ENCODE results near the gene AEBP1. TPM values are rescaled to one million over a fixed set of nuclear protein-coding genes. Genes with fewer than 3 reads are reported as not detected.

AEBP1 gene
- total RNA-seq, 2 experiments from 2014 or later, result 29.1 to 30.4 TPM

- no peaks in the 10 kb centered on the region for H3K27me3 Mint-ChIP-seq
- DNase-seq (no peak), ATAC-seq (no peak)
- no peaks in the 10 kb centered on the region for H3K9me3 Mint-ChIP-seq
- CTCF ChIA-PET, result no interaction called here
- H3K36me3 Mint-ChIP-seq (ENCODE audit: low read depth), result no peaks in the 10 kb centered on the region
- POLR2A ChIA-PET, result no interaction called here
- H3K4me3 Mint-ChIP-seq, result no peak overlapping the region
- intact Hi-C loops (cut with micrococcal nuclease), result no loop called here
- no peak for TF ChIP-seq CTCF (IDR thresholded peaks at IDR 0.05)
- H3K4me1 Mint-ChIP-seq (ENCODE audit: low read depth), result no peaks in the 10 kb centered on the region
- no peak overlapping the region for H3K27ac Mint-ChIP-seq
These were observed 35.3 kb downstream of the AEBP1 start for GRCh38 chr7:44139311-44140010.

DNA sequence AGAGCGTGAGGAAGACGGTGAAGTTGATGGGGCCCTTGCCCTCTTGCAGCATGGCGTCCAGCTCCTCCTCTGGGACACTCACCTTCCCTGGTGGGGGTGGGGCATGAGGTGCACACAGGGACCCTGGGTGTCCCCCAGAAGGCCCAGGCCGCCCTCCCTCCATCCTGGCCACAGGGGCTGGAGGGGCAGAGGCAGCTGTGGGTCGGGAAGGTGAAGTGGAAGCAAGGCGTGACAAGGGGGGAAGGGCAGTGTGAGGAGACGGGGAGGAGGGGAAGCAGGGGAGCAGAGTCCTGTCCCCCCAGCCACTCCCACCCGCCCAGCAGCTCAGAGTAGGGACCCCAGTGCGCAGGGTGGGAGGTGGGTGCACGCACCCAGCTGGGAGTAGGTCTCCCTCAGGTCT, 36.2 kb downstream of the AEBP1 start:
- no peak for ATAC-seq
- DNase-seq, result no peak
- TF ChIP-seq CTCF (IDR thresholded peaks at IDR 0.05), result no peak
- Mint-ChIP-seq H3K4me1 (ENCODE audit: low read depth) (peaks cover 4% of the 10 kb centered on the region), H3K36me3 (ENCODE audit: low read depth) (no peaks in the 10 kb centered on the region), H3K27ac (no peak overlapping the region), H3K27me3 (no peaks in the 10 kb centered on the region), H3K4me3 (no peak overlapping the region), H3K9me3 (no peaks in the 10 kb centered on the region)
- ChIA-PET POLR2A (no interaction called here), CTCF (no interaction called here)
- intact Hi-C loops (cut with micrococcal nuclease), result no loop called here

DNA sequence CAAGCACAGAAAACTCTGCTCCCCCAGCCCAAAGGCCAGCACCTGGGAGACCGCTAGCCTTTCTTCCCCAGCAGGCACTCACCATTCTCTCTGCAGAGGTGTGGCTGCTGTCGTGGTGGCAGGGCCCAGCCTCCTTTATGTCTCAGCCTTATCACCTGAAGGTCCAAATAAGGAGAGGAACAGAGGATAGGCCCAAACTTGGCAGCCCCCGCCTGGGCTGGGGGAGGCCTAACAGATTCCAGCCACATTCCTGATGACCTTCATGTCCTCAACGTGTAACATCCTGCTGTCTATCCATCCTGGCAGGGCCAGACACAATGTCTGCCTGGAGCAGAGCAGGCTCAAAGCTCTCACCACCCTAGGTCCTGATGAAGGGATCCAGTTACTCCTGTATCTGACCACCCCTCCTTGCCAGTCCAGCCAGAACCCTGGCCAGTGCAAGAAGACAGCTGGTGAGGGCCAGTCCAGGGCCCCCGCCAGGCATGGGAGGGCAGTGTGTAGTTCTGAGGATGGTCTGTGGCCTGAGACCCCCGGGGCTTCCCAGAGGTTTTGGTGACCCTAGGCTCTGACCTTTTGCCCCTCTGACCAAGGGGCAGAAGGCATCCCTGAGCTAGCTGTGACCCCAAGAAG, 37.2 kb downstream of the AEBP1 start, which contains the start of gene MYL7:
TSS of gene MYL7 (minus strand) at position 112 of the 630 bp plus-strand sequence. CDS start at position 85, 27 bp downstream.
- no peak for TF ChIP-seq CTCF (IDR thresholded peaks at IDR 0.05)
- Mint-ChIP-seq H3K36me3 (ENCODE audit: low read depth) (no peaks in the 10 kb centered on the region), H3K27me3 (no peaks in the 10 kb centered on the region), H3K4me1 (ENCODE audit: low read depth) (peaks cover 7% of the 10 kb centered on the region), H3K27ac (no peak within 1 kb of the TSS), H3K9me3 (no peaks in the 10 kb centered on the region), H3K4me3 (no peak within 1 kb of the TSS)
- no peak for ATAC-seq
- intact Hi-C loops (cut with micrococcal nuclease), result no loop called here
- no peak for DNase-seq
- ChIA-PET POLR2A (no interaction called here), CTCF (no interaction called here)

DNA sequence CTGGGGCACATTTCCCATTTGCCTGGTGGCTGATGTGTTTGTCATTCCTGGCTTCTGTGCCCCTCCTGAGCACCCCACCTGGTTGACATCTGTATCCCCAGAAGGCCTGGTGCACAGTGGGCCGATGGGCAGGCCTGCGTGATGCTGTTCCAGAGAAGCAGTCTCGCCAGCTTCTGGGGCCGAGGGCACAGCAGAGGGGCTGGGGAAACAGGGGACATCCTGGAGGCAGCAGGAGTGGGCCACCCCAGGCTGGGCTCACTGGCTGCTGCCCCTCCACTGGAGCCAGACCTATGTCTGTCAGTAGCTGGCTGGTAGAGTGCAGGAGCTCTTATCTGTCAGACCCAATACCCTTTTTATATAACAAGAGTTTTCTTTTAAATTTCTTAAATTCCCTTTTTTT, 37.9 kb downstream of the AEBP1 start:
- CTCF ChIA-PET, result no interaction called here
- Mint-ChIP-seq H3K27me3 (no peaks in the 10 kb centered on the region), H3K27ac (no peak overlapping the region), H3K4me1 (ENCODE audit: low read depth) (peaks cover 10% of the 10 kb centered on the region), H3K36me3 (ENCODE audit: low read depth) (no peaks in the 10 kb centered on the region), H3K4me3 (no peak overlapping the region), H3K9me3 (no peaks in the 10 kb centered on the region)
- DNase-seq (no peak), ATAC-seq (no peak)
- no peak for TF ChIP-seq CTCF (IDR thresholded peaks at IDR 0.05)
- intact Hi-C loops (cut with micrococcal nuclease), result no loop called here
- POLR2A ChIA-PET, result interaction anchor here (0.9 kb wide), 1 partner anchor 20 kb away, joined by 4 read pairs; no protein-coding TSS in a partner anchor

DNA sequence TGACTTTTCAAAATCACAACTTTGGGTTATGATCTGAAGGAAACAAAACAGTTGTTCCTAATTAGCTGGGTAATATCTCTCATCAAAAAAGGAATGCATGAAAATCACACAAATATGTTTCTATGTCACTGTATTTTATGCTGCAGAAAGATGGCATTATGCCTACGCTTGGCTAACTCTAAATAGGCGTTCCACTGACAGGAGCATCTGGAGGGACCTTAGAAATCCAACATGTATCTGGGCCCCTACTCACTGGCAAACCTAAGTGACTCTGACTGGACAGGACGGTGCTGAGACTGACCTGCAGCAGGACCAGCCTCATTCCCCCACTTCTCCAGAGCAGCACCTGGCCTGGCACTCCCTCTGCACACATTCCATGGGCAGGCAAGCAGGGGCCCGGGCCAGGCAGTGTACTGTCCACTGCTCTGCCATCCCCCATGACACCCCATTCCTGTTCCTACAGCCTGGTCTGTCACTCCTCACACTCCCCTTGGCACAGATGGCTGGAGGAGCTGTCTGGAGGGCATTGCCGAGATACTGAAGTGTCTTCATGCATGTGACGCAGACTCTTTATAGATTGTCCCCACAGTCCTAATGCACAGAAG, 39.6 kb downstream of the AEBP1 start:
- ChIA-PET POLR2A (no interaction called here), CTCF (no interaction called here)
- intact Hi-C loops (cut with micrococcal nuclease), result no loop called here
- Mint-ChIP-seq H3K4me3 (no peak overlapping the region), H3K36me3 (ENCODE audit: low read depth) (no peaks in the 10 kb centered on the region), H3K9me3 (no peaks in the 10 kb centered on the region), H3K4me1 (ENCODE audit: low read depth) (peaks cover 10% of the 10 kb centered on the region), H3K27ac (no peak overlapping the region), H3K27me3 (no peaks in the 10 kb centered on the region)
- no peak for TF ChIP-seq CTCF (IDR thresholded peaks at IDR 0.05)
- DNase-seq (no peak), ATAC-seq (no peak)
